Measurements from ENCODE around the gene WDR73.

DNA sequence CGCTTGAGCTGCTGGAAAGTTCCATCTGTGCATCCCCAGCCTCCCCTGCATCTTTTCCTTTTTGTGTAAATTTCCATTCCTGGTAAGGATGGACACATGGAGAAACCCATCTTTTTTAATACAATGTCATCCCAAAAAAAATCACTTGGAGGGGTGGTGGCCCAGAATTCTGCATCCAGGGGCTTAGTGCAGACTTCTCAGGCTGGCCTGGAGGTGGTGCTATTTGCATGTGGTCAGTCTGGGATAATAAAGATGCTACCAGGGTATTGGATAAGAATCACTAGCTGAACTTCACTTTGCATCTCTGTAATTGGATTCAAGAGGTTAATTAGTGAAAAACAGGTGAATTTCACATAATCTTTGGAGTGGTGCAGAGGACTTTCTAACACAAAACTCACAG lies 55.1 kb downstream of the WDR73 start:
- TF ChIP-seq, protein P1, sequence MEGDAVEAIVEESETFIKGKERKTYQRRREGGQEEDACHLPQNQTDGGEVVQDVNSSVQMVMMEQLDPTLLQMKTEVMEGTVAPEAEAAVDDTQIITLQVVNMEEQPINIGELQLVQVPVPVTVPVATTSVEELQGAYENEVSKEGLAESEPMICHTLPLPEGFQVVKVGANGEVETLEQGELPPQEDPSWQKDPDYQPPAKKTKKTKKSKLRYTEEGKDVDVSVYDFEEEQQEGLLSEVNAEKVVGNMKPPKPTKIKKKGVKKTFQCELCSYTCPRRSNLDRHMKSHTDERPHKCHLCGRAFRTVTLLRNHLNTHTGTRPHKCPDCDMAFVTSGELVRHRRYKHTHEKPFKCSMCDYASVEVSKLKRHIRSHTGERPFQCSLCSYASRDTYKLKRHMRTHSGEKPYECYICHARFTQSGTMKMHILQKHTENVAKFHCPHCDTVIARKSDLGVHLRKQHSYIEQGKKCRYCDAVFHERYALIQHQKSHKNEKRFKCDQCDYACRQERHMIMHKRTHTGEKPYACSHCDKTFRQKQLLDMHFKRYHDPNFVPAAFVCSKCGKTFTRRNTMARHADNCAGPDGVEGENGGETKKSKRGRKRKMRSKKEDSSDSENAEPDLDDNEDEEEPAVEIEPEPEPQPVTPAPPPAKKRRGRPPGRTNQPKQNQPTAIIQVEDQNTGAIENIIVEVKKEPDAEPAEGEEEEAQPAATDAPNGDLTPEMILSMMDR (IDR thresholded peaks at IDR 0.05 in 2 of 3, conservative IDR thresholded peaks at IDR 0.05 in 1 of 3; ENCODE audit: borderline replicate concordance in 1 of 3, insufficient read depth in 1 of 3, low read depth in 2 of 3, low read length in 2 of 3), result peak; percentile 76 to 86 (median 76); a peak in 5 of 6 replicates
- TF ChIP-seq EZH2phosphoT487 (IDR thresholded peaks at IDR 0.05; ENCODE audit: borderline replicate concordance) (no peak), POLR2A (IDR thresholded peaks at IDR 0.05; ENCODE audit: borderline replicate concordance, extremely low read depth, insufficient read depth, insufficient read length) (no peak), ZFX (IDR thresholded peaks at IDR 0.05) (no peak), YY1 (IDR thresholded peaks at IDR 0.05; ENCODE audit: extremely low read depth, insufficient replicate concordance, low read depth, low read length) (no peak), ELF1 (IDR thresholded peaks at IDR 0.05; ENCODE audit: borderline replicate concordance, low read depth) (no peak)
